ENCODE results near the gene EMILIN1. TPM values are rescaled to one million over a fixed set of nuclear protein-coding genes. Genes with fewer than 3 reads are reported as not detected.

The EMILIN1 gene
- total and polyA plus RNA-seq, 2 donors (not counting 3 experiments of a cell fraction or from before 2014, with no cell fraction given) = 11.7 to 16.6 TPM

DNA sequence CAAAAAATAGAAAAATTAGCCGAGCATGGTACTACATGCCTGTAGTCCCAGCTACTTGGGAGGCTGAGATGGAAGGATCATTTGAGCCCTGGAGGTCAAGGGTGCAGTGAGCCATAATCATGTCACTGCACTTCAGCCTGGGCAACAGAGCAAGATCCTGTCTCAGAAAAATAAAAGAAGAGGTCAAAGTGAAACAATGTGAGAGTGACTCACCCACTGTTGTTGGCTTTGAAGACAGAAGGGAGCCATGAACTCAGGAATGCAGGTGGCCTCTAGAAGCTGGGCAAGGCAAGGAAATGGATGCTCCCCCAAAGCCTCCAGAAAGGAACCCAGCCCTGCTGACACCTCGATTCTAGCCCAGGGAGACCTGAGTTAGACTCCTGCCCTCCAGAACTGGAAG, 49.4 kb upstream of the EMILIN1 start:
- no peaks in the 10 kb centered on the region for H3K9me3 ChIP-seq (replicated peaks; ENCODE audit: control insufficient read depth, insufficient read depth, low read length)
- no peak overlapping the region for H3K4me2 ChIP-seq (ENCODE audit: insufficient read depth, low read length)
- H3K4me3 ChIP-seq (replicated peaks in 1 of 3; ENCODE audit: insufficient read depth in 1 of 3, low read depth in 1 of 3, low read length in 3 of 3) = no peak overlapping the region
- peaks cover 0 to 3% of the 10 kb centered on the region in 2 experiments for H3K36me3 ChIP-seq (ENCODE audit: control insufficient read depth in 2 of 2, extremely low read depth in 1 of 2, insufficient read depth in 2 of 2, low read length in 2 of 2)
- BruUV-seq (replicated peaks) = no TSS peak
- no peak overlapping the region for H3K9ac ChIP-seq (replicated peaks; ENCODE audit: extremely low read depth, insufficient read depth, low read length)
- peak; percentile 69 for FAIRE-seq
- dilution Hi-C loops (cut with MboI; ENCODE audit: extremely low pct_ligation_motif_present, low sequenced_read_pairs) (no loop called here), intact Hi-C loops (cut with micrococcal nuclease) (no loop called here)
- H2AFZ ChIP-seq (ENCODE audit: low read depth, low read length) = no peak overlapping the region
- peaks cover 9% of the 10 kb centered on the region for H3K4me1 ChIP-seq (ENCODE audit: control insufficient read depth, extremely low read depth, insufficient read depth, low read length)
- peaks cover 14% of the 10 kb centered on the region for H3K79me2 ChIP-seq (ENCODE audit: control insufficient read depth, insufficient read depth, low read length)
- TF ChIP-seq JUN (IDR thresholded peaks at IDR 0.05; ENCODE audit: borderline replicate concordance, insufficient read depth, insufficient read length, low read depth) = peak; percentile 52
- TF ChIP-seq GATA2 (IDR thresholded peaks at IDR 0.05; ENCODE audit: insufficient read depth, insufficient read length, low read depth, low read length) = no peak
- TF ChIP-seq FOS (IDR thresholded peaks at IDR 0.05; ENCODE audit: borderline replicate concordance, insufficient read depth, low read length) = peak; percentile 56
- no peak overlapping the region for H3K27ac ChIP-seq (ENCODE audit: insufficient read depth, low read depth, low read length)
- no peak for DNase-seq (ENCODE audit: low read depth, low spot score)
- H3K9me1 ChIP-seq (replicated peaks; ENCODE audit: control insufficient read depth, extremely low read depth, insufficient read depth, low read length) = no peaks in the 10 kb centered on the region
- H3K27me3 ChIP-seq (ENCODE audit: control insufficient read depth in 2 of 2, insufficient read depth in 2 of 2, low read length in 2 of 2) = no peaks in the 10 kb centered on the region
- no peaks in the 10 kb centered on the region for H4K20me1 ChIP-seq (replicated peaks; ENCODE audit: control insufficient read depth, extremely low read depth, insufficient read depth, low read length)
- CTCF ChIA-PET = interaction anchor here (0.8 to 1.3 kb wide), 2 partner anchors 12 to 67 kb away, joined by 3 to 6 read pairs; no protein-coding TSS in a partner anchor
- POLR2A ChIA-PET = no interaction called here

DNA sequence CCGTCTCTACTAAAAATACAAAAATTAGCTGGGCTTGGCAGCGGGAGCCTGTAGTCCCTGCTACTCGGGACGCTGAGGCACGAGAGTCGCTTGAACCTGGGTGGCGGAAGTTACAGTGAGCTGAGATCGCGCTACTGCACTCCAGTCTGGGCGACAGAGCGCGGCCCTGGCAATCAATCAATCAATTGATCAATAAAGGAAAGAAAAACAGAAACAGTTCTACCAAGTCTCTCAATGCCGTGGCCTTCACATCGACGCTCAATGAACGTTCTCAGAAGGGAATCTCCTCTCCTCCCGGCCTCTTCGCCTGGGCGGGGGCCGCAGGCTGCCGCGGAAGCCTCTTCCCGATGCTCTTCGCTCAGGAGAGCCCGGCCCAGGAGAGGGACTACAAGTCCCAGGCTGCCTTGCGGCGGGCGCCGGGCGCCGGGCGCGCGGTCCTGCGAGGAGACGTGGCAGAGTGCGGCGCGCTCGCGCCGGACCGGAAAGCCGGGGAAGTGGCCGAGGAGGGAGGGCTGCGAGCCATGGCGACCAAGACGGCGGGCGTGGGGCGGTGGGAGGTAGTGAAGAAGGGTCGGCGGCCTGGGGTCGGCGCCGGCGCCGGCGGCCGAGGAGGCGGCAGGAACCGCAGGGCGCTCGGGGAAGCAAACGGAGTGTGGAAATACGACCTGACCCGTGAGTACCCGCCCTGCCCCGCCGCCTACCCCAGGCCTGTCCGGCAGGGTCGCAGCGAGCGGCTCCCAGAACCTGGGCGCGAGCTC, 45.7 kb upstream of the EMILIN1 start, which contains the start of gene TMEM214:
TMEM214 (plus strand) TSS at position 471 of the 758 bp plus-strand sequence; CDS start at position 522, 51 bp downstream.
- H3K79me2 ChIP-seq (ENCODE audit: control insufficient read depth, insufficient read depth, low read length) = peaks cover 25% of the 10 kb centered on the region
- POLR2A ChIA-PET = interaction anchor here (1.1 to 1.6 kb wide), 2 partner anchors 13 to 71 kb away, joined by 4 read pairs; no protein-coding TSS in a partner anchor
- dilution Hi-C loops (cut with MboI; ENCODE audit: extremely low pct_ligation_motif_present, low sequenced_read_pairs) (no loop called here), intact Hi-C loops (cut with micrococcal nuclease) (loop anchor here (1.0 to 2.0 kb wide), 4 partner anchors 18 to 54 kb away; partner anchors contain the start of genes KHK and OST4)
- H3K27ac ChIP-seq (ENCODE audit: insufficient read depth, low read depth, low read length) = peak within 1 kb of the TSS; percentile 58
- BruUV-seq (replicated peaks) = TSS peak; percentile 68
- H3K4me1 ChIP-seq (ENCODE audit: control insufficient read depth, extremely low read depth, insufficient read depth, low read length) = peaks cover 13% of the 10 kb centered on the region
- no peaks in the 10 kb centered on the region for H3K27me3 ChIP-seq (ENCODE audit: control insufficient read depth in 2 of 2, insufficient read depth in 2 of 2, low read length in 2 of 2)
- peak; percentile 88 for FAIRE-seq
- no peaks in the 10 kb centered on the region for H3K9me1 ChIP-seq (replicated peaks; ENCODE audit: control insufficient read depth, extremely low read depth, insufficient read depth, low read length)
- DNase-seq (ENCODE audit: low read depth, low spot score) = peak; percentile 87
- H3K4me3 ChIP-seq (replicated peaks in 1 of 3; ENCODE audit: insufficient read depth in 1 of 3, low read depth in 1 of 3, low read length in 3 of 3) = peak within 1 kb of the TSS; percentile 76 to 91 (median 79)
- H2AFZ ChIP-seq (ENCODE audit: low read depth, low read length) = peak within 1 kb of the TSS; percentile 81
- H4K20me1 ChIP-seq (replicated peaks; ENCODE audit: control insufficient read depth, extremely low read depth, insufficient read depth, low read length) = no peaks in the 10 kb centered on the region
- peak within 1 kb of the TSS; percentile 58 for H3K4me2 ChIP-seq (ENCODE audit: insufficient read depth, low read length)
- TF ChIP-seq, protein P1, sequence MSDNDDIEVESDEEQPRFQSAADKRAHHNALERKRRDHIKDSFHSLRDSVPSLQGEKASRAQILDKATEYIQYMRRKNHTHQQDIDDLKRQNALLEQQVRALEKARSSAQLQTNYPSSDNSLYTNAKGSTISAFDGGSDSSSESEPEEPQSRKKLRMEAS (IDR thresholded peaks at IDR 0.05; ENCODE audit: insufficient read depth, insufficient read length) = no peak
- TF ChIP-seq FOS (IDR thresholded peaks at IDR 0.05; ENCODE audit: borderline replicate concordance, insufficient read depth, low read length) = no peak
- TF ChIP-seq MYC (IDR thresholded peaks at IDR 0.05; ENCODE audit: low read depth, low read length) = no peak
- TF ChIP-seq POLR2AphosphoS5 (IDR thresholded peaks at IDR 0.05; ENCODE audit: insufficient read depth, low read depth, low read length) = peak; percentile 93
- TF ChIP-seq, protein P2, sequence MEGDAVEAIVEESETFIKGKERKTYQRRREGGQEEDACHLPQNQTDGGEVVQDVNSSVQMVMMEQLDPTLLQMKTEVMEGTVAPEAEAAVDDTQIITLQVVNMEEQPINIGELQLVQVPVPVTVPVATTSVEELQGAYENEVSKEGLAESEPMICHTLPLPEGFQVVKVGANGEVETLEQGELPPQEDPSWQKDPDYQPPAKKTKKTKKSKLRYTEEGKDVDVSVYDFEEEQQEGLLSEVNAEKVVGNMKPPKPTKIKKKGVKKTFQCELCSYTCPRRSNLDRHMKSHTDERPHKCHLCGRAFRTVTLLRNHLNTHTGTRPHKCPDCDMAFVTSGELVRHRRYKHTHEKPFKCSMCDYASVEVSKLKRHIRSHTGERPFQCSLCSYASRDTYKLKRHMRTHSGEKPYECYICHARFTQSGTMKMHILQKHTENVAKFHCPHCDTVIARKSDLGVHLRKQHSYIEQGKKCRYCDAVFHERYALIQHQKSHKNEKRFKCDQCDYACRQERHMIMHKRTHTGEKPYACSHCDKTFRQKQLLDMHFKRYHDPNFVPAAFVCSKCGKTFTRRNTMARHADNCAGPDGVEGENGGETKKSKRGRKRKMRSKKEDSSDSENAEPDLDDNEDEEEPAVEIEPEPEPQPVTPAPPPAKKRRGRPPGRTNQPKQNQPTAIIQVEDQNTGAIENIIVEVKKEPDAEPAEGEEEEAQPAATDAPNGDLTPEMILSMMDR (IDR thresholded peaks at IDR 0.05; ENCODE audit: extremely low read depth in 1 of 2, insufficient read depth in 1 of 2, low read depth in 1 of 2, low read length in 2 of 2) = no peak
- TF ChIP-seq EZH2 (IDR thresholded peaks at IDR 0.05; ENCODE audit: borderline replicate concordance, low read depth, low read length, severe bottlenecking) = no peak
- TF ChIP-seq POLR2A (IDR thresholded peaks at IDR 0.05; ENCODE audit: low read depth, low read length) = peak; percentile 80
- no peak for TF ChIP-seq GATA2 (IDR thresholded peaks at IDR 0.05; ENCODE audit: insufficient read depth, insufficient read length, low read depth, low read length)
- TF ChIP-seq JUN (IDR thresholded peaks at IDR 0.05; ENCODE audit: borderline replicate concordance, insufficient read depth, insufficient read length, low read depth) = no peak
- CTCF ChIA-PET = interaction anchor here (0.5 to 7.0 kb wide), 4 partner anchors 15 to 71 kb away, joined by 4 to 30 read pairs (median 10); no protein-coding TSS in a partner anchor
- no peaks in the 10 kb centered on the region for H3K9me3 ChIP-seq (replicated peaks; ENCODE audit: control insufficient read depth, insufficient read depth, low read length)
- H3K36me3 ChIP-seq (ENCODE audit: control insufficient read depth in 2 of 2, extremely low read depth in 1 of 2, insufficient read depth in 2 of 2, low read length in 2 of 2) = peaks cover 10 to 28% of the 10 kb centered on the region in 2 experiments
- peak within 1 kb of the TSS; percentile 90 for H3K9ac ChIP-seq (replicated peaks; ENCODE audit: extremely low read depth, insufficient read depth, low read length)

All from endothelial cell of umbilical vein (primary cell).